Fibroblast of the aortic adventitia (primary cell): ENCODE measurements around the gene LSM4. TPM values are rescaled to one million over a fixed set of nuclear protein-coding genes. Genes with fewer than 3 reads are reported as not detected.
A peak's percentile ranks its signal among the peaks of the same experiment; 100 is the strongest.

Experiments used
- DNase-seq: peaks from one replicate; pipeline ENCODE4 v3.0.0-alpha.2; 2010; ENCODE audit warnings: low read depth
- H3K4me3 ChIP-seq: 2 replicates; pipeline ENCODE4 v1.5.1; 2011; ENCODE audit warnings: low read depth, mild to moderate bottlenecking, control low read depth, low read length, moderate library complexity
- total RNA-seq: library from RNA; depleted of rRNA; stranded (reverse); fragments of >200 nt; gene quantifications from 2 replicates; pipeline ENCODE4 v1.2.3, GENCODE V29; 2012; ENCODE audit warnings: low replicate concordance
- TF ChIP-seq, protein P1 (sequence below): IDR thresholded peaks from 2 replicates; pipeline ENCODE4 v1.5.1; 2011; ENCODE audit warnings: mild to moderate bottlenecking, low read length, control low read depth, inconsistent platforms; ENCODE audit not compliant: insufficient read depth

LSM4 gene
- total RNA-seq, 1 donor: 113 TPM

DNA sequence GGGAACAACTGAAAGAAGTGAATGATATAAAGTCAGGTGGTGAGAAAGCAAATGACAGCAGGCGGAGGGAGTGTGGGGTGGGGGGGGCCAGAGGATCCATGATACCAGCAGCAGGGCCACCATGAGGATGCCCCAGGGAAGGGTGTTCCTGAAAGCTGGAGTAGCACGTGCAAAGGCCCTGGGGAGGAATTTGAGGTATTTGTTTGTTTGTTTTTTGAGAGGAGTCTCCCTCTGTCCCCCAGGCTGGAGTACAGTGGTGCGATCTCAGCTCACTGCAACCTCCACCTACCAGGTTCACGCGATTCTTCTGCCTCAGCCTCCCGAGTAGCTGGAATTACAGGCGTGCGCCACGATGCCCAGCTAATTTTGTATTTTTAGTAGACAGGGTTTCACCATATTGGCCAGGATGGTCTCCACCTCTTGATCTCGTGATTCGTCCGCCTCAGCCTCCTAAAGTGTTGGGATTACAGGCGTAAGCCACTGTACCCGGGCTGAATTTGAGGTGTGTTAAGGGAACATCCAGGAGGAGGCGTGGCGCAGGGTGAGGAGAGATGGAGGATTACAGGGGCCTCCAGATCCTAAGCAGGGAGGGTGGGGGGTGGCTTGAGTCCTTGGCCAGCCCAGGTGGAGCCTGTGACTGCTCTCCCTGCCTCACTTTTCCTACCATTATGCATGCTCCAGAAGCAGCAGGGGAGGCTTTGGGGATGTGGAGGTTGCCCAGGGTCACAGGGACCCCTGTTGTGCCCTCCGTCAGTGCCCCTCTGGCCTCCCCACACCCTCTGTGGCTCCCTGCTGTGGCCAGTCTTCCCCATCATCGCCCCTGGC is 29.0 kb downstream of the LSM4 start:
- TF ChIP-seq, protein P1, sequence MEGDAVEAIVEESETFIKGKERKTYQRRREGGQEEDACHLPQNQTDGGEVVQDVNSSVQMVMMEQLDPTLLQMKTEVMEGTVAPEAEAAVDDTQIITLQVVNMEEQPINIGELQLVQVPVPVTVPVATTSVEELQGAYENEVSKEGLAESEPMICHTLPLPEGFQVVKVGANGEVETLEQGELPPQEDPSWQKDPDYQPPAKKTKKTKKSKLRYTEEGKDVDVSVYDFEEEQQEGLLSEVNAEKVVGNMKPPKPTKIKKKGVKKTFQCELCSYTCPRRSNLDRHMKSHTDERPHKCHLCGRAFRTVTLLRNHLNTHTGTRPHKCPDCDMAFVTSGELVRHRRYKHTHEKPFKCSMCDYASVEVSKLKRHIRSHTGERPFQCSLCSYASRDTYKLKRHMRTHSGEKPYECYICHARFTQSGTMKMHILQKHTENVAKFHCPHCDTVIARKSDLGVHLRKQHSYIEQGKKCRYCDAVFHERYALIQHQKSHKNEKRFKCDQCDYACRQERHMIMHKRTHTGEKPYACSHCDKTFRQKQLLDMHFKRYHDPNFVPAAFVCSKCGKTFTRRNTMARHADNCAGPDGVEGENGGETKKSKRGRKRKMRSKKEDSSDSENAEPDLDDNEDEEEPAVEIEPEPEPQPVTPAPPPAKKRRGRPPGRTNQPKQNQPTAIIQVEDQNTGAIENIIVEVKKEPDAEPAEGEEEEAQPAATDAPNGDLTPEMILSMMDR: no peak

DNA sequence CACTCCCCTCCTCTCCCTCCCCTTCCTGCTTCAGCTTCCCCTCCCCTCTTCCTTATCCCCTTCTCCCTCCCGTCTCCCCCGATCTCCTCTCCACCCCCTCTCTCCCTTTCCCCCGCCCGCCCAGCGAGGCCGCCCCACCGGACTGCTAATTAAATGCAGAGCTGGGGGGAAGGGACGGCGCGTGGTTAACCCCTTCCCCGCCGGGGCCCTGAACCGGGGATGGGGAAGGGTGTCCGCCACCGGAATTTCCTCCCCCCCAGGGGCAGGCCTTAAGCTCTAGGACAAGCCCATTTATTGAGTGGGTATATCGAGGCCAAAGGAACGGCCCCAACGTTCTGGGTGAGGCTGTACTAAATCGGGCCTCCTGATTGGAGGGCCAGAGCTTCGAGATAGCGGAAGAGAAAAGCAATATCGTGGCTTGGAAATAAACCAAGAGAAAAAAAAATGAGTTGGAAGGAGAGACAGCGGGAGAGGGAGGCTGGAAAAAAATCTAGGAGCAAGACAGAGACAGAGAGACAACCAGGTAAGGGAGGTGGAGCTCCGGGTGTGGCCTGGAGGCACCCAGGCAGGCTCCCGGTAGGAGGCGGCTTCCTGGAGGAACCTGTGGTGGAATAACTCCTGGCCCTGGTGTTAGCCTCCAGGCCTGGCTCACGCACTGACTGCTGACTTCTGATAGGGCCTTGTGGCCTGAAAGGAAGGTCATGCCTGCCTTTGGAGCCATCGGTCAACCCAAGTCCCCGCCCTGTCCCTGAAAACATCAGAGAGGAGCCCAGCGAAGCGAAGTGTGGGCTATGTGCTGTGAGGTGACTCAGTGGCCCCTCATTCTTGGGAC is 29.9 kb downstream of the LSM4 start:
- TF ChIP-seq, protein P1: no peak
- H3K4me3 ChIP-seq: peak overlapping the region; percentile 68
- peak; percentile 83 for DNase-seq

More for the DNA sequence above, 29.0 kb downstream of the LSM4 start:
- no peak overlapping the region for H3K4me3 ChIP-seq
- DNase-seq: no peak

DNA sequence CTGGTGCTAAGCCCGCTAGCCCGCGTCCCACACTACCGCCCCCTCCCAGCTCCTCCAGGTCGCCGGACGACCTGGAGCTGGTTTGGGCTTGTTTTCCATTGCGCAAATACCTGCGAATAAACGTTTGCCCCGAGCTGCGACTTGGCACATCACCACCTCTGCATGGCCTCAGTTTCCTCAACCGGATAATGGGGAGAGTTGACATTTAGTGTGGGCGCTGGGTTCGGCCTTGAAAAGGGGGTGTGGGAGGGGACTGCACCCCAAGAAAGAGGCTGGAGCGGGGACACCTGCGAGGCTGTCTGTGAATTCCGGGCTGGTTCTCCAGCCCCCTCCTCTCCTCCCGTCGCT is 30.4 kb downstream of the LSM4 start:
- peak overlapping the region; percentile 68 for H3K4me3 ChIP-seq
- DNase-seq: no peak
- TF ChIP-seq, protein P1: no peak

DNA sequence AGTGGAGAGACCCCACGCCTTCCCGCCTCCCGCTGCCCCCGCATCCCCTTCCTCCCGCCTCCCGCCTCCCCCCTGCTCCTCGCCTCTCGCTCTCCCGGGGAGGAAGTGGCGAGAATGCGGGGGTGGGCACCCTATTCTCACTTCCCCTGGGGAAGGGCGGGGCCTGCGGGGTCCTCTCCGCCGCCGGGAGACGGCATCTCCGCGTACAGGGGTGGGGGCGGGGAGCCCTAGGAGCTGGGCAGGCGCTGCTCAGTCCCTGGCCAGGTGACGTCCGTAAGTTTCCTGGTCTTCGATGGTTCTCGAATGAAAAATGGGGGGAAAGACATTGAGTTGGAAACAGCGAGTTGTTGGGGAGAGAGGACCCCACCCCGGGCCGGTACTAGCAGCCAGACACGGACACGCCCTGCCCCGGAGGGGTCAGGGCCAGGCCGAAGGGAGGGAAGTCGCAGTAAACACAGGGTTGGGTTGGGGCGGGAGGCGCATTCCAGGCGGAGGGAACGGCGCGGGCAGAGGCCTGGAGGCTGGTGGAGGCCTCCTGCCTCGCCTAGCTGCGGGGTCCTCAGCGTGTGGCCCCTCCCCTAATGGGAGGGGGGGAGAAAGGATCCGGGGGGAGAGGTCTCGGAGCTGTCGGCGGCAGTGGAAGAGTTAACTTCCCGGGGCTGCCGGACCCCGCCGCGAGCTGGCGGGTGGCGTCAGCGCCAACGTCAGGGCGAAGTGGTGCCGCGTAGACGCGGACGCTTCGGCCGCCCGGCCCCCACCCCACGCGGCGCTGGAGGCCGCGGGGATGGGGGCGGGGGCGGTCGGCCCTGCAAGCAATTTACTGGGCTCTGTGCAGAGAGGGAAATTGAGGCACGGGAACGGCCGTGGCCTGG is 31.1 kb downstream of the LSM4 start:
- TF ChIP-seq, protein P1: no peak

DNA sequence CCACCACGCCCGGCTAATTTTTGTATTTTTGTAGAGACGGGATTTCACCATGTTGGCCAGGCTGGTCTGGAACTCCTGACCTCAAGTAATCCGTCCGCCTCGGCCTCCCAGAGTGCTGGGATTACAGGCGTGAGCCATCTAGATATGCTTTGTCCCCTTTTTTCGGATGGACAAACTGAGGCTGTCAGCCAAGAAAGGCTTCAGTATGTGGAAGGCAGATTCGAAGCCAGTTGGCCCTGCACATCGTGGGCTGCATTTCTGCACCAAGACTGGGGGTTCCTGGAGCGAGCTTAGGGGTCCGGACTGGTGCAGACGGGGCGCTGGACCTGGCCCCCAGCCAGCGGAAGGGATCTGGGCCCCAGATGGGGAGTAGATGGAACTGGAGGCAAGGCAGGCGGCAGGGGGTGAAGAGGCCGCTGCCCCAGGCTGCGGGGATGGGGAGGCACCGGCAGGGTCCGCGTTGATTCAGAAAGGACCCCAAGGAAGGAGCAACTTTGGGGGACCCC is 31.8 kb downstream of the LSM4 start:
- DNase-seq: peak; percentile 17
- peak overlapping the region; percentile 68 for H3K4me3 ChIP-seq
- TF ChIP-seq, protein P1: no peak

More for the DNA sequence above, 31.1 kb downstream of the LSM4 start:
- H3K4me3 ChIP-seq: peak overlapping the region; percentile 68
- DNase-seq: peak; percentile 77
